DND-41 (cell line): ENCODE data around the gene CNDP2.

Experiments used
- ATAC-seq: fragments of 200-7000 bp; cut with Tn5 transposase; 3 replicates; pipeline ENCODE4 v1.9.1; 2021; ENCODE audit warnings: low read depth; ENCODE audit not compliant: insufficient read depth
- DNase-seq: peaks from one replicate; pipeline ENCODE4 v3.0.0-alpha.2; 2020
- H2AFZ ChIP-seq: 2 replicates; pipeline ENCODE4 v1.6.0; 2012; ENCODE audit warnings: low read depth, low read length
- H3K27ac ChIP-seq: 2 replicates; pipeline ENCODE4 v1.5.1; 2012; ENCODE audit warnings: low read length, inconsistent platforms
- H3K27me3 ChIP-seq: fragments of 200-600 bp; sonication (generic); 2 replicates; pipeline ENCODE4 v1.6.0; 2012; ENCODE audit warnings: low read length, mild to moderate bottlenecking, inconsistent platforms; ENCODE audit not compliant: insufficient read depth, poor library complexity
- H3K36me3 ChIP-seq: 2 replicates; pipeline ENCODE4 v1.5.1; 2012; ENCODE audit warnings: low read length, inconsistent platforms; ENCODE audit not compliant: insufficient read depth
- H3K4me1 ChIP-seq: 2 replicates; pipeline ENCODE4 v1.5.1; 2012; ENCODE audit warnings: mild to moderate bottlenecking, low read length; ENCODE audit not compliant: insufficient read depth
- H3K4me2 ChIP-seq: 2 replicates; pipeline ENCODE4 v1.6.0; 2012; ENCODE audit warnings: mild to moderate bottlenecking, moderate library complexity, low read length, inconsistent platforms; ENCODE audit not compliant: insufficient read depth
- H3K4me3 ChIP-seq, 2 experiments: fragments of 200-600 bp in 1 of 2; shearing (Covaris generic) in 1 of 2; 2 replicates each; pipeline ENCODE4 v1.5.1; 2012 to 2016; ENCODE audit warnings: inconsistent platforms in 2 of 2, low read length in 2 of 2, mild to moderate bottlenecking in 2 of 2, low read depth in 1 of 2, moderate library complexity in 1 of 2
- H3K79me2 ChIP-seq: 2 replicates; pipeline ENCODE4 v1.6.0; 2012; ENCODE audit warnings: low read length, inconsistent platforms; ENCODE audit not compliant: insufficient read depth
- H3K9ac ChIP-seq: 2 replicates; pipeline ENCODE4 v1.6.0; 2012; ENCODE audit warnings: low read depth, mild to moderate bottlenecking, inconsistent platforms, low read length, moderate library complexity
- H3K9me3 ChIP-seq: 2 replicates; pipeline ENCODE4 v1.5.1; 2012; ENCODE audit warnings: low read length, moderate library complexity, mild to moderate bottlenecking, inconsistent platforms; ENCODE audit not compliant: insufficient read depth, severe bottlenecking
- H4K20me1 ChIP-seq: 2 replicates; pipeline ENCODE4 v1.6.0; 2012; ENCODE audit warnings: low read length; ENCODE audit not compliant: insufficient read depth
- EZH2 ChIP-seq: IDR thresholded peaks from 3 replicates; pipeline ENCODE4 v1.6.1; 2012; ENCODE audit warnings: borderline replicate concordance, low read depth, mild to moderate bottlenecking, moderate library complexity, low read length, inconsistent platforms; ENCODE audit not compliant: severe bottlenecking
- TF ChIP-seq, protein P1 (sequence below): IDR thresholded peaks from 2 replicates; pipeline ENCODE4 v1.5.1; 2012; ENCODE audit warnings: borderline replicate concordance, low read length, moderate library complexity, mild to moderate bottlenecking; ENCODE audit not compliant: poor library complexity, severe bottlenecking; ENCODE audit errors: extremely low read depth

CNDP2 gene

DNA sequence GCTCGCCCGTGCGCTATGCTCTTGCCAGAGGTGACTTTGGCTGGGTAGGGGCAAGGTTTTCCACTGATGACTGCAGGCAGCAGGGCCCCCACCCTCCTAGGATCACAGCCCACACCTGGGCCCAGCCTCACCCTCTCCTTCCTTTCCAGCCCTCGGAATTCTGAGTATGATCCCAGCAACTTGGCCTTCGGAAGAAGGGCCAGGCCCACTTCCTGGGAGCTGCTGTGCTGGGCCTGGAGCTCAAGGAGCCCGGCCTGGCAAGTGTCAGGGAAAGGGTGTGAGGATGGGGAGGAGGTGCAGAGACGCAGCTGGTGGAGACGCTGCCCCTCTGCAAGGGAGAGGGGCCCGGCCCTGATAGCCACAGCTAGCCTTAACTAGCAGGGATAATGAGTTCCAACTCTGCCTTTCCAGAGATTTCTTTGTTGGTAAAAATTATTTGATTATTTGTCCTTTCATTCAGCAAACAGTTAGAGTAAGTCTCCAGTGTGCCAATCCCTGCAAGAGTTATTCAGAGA lies 36.4 kb downstream of the CNDP2 start:
- no peak for TF ChIP-seq EZH2
- TF ChIP-seq, protein P1, sequence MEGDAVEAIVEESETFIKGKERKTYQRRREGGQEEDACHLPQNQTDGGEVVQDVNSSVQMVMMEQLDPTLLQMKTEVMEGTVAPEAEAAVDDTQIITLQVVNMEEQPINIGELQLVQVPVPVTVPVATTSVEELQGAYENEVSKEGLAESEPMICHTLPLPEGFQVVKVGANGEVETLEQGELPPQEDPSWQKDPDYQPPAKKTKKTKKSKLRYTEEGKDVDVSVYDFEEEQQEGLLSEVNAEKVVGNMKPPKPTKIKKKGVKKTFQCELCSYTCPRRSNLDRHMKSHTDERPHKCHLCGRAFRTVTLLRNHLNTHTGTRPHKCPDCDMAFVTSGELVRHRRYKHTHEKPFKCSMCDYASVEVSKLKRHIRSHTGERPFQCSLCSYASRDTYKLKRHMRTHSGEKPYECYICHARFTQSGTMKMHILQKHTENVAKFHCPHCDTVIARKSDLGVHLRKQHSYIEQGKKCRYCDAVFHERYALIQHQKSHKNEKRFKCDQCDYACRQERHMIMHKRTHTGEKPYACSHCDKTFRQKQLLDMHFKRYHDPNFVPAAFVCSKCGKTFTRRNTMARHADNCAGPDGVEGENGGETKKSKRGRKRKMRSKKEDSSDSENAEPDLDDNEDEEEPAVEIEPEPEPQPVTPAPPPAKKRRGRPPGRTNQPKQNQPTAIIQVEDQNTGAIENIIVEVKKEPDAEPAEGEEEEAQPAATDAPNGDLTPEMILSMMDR: no peak

DNA sequence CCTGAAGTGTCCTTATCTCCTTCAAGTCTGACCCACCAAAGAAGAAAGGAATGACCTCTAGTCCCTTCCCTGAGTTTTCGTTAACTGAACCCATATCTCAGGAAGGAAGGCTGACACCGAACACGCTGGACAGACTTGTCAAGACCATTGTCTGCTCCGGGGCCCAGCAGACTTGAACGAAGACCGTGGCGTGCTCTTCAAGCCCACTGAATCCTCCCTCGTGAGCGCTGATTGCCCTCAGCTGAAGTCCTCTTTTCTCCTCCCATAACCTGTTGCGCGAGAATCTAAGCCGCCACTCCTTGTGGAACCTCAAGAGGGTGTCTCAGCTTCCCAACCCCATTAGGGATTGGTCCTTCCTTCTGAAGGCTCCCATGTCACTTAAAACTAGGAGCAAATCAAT lies 37.5 kb downstream of the CNDP2 start:
- H3K36me3 ChIP-seq: no peaks in the 10 kb centered on the region
- H3K27ac ChIP-seq: no peak overlapping the region
- H3K4me3 ChIP-seq: no peak overlapping the region
- H3K27me3 ChIP-seq: peaks cover 9% of the 10 kb centered on the region
- no peaks in the 10 kb centered on the region for H3K79me2 ChIP-seq
- no peaks in the 10 kb centered on the region for H3K9me3 ChIP-seq
- no peak for DNase-seq
- TF ChIP-seq, protein P1: no peak
- TF ChIP-seq EZH2: no peak
- H2AFZ ChIP-seq: no peak overlapping the region
- no peaks in the 10 kb centered on the region for H4K20me1 ChIP-seq
- no peaks in the 10 kb centered on the region for H3K4me1 ChIP-seq
- no peak overlapping the region for H3K9ac ChIP-seq
- H3K4me2 ChIP-seq: no peak overlapping the region
- no peak for ATAC-seq

More for the DNA sequence above, 36.4 kb downstream of the CNDP2 start:
- Histone ChIP-seq H3K9me3 (no peaks in the 10 kb centered on the region), H3K4me3 (no peak overlapping the region), H2AFZ (no peak overlapping the region), H3K36me3 (no peaks in the 10 kb centered on the region), H3K79me2 (no peaks in the 10 kb centered on the region), H3K9ac (no peak overlapping the region), H3K27ac (no peak overlapping the region), H3K4me2 (no peak overlapping the region), H3K27me3 (peaks cover 9% of the 10 kb centered on the region), H3K4me1 (no peaks in the 10 kb centered on the region), H4K20me1 (no peaks in the 10 kb centered on the region)
- no peak for ATAC-seq
- DNase-seq: no peak

DNA sequence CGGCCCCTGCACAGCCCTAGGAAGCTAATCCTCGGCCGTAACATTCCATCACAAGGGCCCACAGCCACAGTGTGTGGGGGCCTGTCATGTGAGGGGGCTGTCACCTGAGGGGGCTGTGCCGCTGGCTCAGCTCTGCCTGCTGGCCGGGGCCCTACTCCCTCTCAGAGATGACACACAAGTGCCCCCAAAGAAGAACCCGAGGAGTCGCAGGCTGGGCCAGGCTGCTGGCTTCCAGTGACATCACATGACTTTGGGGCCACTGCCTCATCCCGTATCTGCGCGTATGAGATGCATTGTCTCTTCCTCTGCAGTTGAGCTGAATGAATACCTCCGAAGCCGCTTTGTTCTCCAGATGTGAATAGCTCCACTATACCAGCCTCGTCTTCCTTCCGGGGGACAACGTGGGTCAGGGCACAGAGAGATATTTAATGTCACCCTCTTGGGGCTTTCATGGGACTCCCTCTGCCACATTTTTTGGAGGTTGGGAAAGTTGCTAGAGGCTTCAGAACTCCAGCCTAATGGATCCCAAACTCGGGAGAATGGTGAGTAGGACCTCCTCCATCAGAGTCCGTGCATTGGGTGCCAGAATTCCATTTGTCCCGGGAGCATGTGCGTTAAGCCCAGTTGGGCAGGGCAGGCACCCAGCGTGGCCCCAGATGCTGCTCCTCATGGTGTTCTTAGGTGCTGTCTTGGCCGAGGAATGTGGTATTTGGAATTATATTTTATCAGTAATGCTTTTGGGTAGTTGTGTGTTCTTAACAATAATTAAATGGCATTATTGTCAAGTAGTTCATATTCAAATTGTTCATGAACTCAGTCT lies 38.2 kb downstream of the CNDP2 start, which contains the start of gene CNDP1:
TSS of gene CNDP1 (plus strand) at position 351 of the 820 bp plus-strand sequence. CDS start at position 519, 168 bp downstream.
- no peak within 1 kb of the TSS for H2AFZ ChIP-seq
- no peaks in the 10 kb centered on the region for H3K9me3 ChIP-seq
- no peaks in the 10 kb centered on the region for H3K4me1 ChIP-seq
- no peak within 1 kb of the TSS for H3K9ac ChIP-seq
- no peaks in the 10 kb centered on the region for H4K20me1 ChIP-seq
- no peak within 1 kb of the TSS for H3K4me2 ChIP-seq
- DNase-seq: no peak
- H3K27ac ChIP-seq: no peak within 1 kb of the TSS
- TF ChIP-seq, protein P1: no peak
- no peak for TF ChIP-seq EZH2
- peaks cover 8% of the 10 kb centered on the region for H3K27me3 ChIP-seq
- H3K79me2 ChIP-seq: no peaks in the 10 kb centered on the region
- H3K4me3 ChIP-seq: no peak within 1 kb of the TSS
- ATAC-seq: no peak
- H3K36me3 ChIP-seq: no peaks in the 10 kb centered on the region
